Adrenal gland (tissue), 5 donors: ENCODE data around the gene CENPS.

Experiments used
- CTCF ChIP-seq, 6 experiments: fragments of 450-650 bp in 4 of 6; fragments of 200-600 bp in 2 of 6; sonication (generic) in 1 of 6; IDR thresholded peaks; 1 replicate in 5 of 6; 2 replicates in 1 of 6; pipeline versions ENCODE4 v1.5.1 to v1.8.0; 2016 to 2021; ENCODE audit warnings: antibody characterized with exemption in 6 of 6, mild to moderate bottlenecking in 2 of 6, moderate library complexity in 1 of 6
- POLR2A ChIP-seq, 2 donors: fragments of 450-650 bp; IDR thresholded peaks; one replicate each; pipeline ENCODE4 v1.6.1; 2017; ENCODE audit warnings: antibody characterized with exemption in 2 of 2, mild to moderate bottlenecking in 2 of 2, moderate library complexity in 1 of 2
- donor health status: DM: no; HTN: no; CAD: no.

GRCh38 chr1:10432910-10433700, 2.9 kb downstream of the CENPS start:
- TF ChIP-seq CTCF (IDR thresholded peaks at IDR 0.05) (no peak), POLR2A (IDR thresholded peaks at IDR 0.05) (no peak)
